BE2C (cell line): ENCODE results near the gene C5orf46.

Experiments
- DNase-seq: peaks from one replicate; pipeline ENCODE4 v3.0.0-alpha.2; 2020
- H3K27me3 ChIP-seq: fragments of 250-450 bp; sonication (Bioruptor Pico); 2 replicates; pipeline ENCODE4 v1.5.1; 2020; ENCODE audit warnings: mild to moderate bottlenecking
- H3K36me3 ChIP-seq: fragments of 250-450 bp; sonication (Bioruptor Pico); 2 replicates; pipeline ENCODE4 v1.5.1; 2020; ENCODE audit warnings: mild to moderate bottlenecking
- H3K4me1 ChIP-seq: fragments of 250-450 bp; sonication (Bioruptor Pico); 2 replicates; pipeline ENCODE4 v1.5.1; 2020
- H3K4me3 ChIP-seq: 2 replicates; pipeline ENCODE4 v1.5.1; 2011; ENCODE audit warnings: low read depth, low read length
- H3K9me3 ChIP-seq: fragments of 250-450 bp; sonication (Bioruptor Pico); 2 replicates; pipeline ENCODE4 v1.5.1; 2020
- TF ChIP-seq, protein P1 (sequence below): IDR thresholded peaks from 2 replicates; pipeline ENCODE4 v1.5.1; 2012; ENCODE audit warnings: mild to moderate bottlenecking, low read depth, low read length

The C5orf46 gene

DNA sequence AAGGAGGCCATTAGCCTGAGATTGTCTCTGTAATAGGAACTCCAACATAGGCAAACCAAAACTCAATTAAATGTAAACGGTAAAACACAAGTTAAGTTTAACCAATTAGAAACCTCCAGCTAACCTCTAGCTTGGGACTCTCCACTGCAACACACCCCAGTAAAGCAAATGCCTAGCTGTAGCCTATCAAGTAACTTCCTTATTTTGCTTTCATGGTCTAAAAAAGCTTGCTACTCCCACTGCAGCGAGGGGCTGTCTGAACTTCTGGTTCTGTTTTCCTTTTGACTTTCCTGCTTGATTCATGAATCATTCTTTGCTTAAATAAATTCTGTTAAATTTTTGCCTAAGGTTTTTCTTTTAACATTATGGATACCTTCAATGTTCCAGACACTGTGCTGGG lies 24.4 kb upstream of the C5orf46 start:
- Histone ChIP-seq H3K4me3 (no peak overlapping the region), H3K36me3 (no peaks in the 10 kb centered on the region), H3K4me1 (no peaks in the 10 kb centered on the region), H3K27me3 (peaks cover 22% of the 10 kb centered on the region), H3K9me3 (no peaks in the 10 kb centered on the region)
- TF ChIP-seq, protein P1, sequence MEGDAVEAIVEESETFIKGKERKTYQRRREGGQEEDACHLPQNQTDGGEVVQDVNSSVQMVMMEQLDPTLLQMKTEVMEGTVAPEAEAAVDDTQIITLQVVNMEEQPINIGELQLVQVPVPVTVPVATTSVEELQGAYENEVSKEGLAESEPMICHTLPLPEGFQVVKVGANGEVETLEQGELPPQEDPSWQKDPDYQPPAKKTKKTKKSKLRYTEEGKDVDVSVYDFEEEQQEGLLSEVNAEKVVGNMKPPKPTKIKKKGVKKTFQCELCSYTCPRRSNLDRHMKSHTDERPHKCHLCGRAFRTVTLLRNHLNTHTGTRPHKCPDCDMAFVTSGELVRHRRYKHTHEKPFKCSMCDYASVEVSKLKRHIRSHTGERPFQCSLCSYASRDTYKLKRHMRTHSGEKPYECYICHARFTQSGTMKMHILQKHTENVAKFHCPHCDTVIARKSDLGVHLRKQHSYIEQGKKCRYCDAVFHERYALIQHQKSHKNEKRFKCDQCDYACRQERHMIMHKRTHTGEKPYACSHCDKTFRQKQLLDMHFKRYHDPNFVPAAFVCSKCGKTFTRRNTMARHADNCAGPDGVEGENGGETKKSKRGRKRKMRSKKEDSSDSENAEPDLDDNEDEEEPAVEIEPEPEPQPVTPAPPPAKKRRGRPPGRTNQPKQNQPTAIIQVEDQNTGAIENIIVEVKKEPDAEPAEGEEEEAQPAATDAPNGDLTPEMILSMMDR = no peak
- DNase-seq = no peak

DNA sequence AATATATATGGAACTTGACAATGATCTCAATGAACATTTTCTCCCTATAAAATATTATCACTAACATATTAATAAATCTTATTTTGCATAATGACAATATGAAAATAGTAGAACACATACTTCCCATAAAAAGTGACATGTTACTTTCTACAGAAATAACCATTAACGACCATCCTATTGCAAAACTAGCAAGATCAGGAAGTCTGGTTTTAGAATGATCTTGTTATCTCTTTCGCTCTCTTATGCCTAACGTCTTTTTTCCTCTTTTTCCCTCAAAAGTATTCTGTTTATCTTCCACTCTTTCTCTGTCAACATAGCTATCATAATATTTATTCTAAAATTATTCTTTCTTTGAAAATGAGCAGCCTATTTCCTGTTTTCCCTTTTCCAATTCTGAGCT lies 21.6 kb upstream of the C5orf46 start:
- Histone ChIP-seq H3K27me3 (peaks cover 9% of the 10 kb centered on the region), H3K4me1 (no peaks in the 10 kb centered on the region), H3K36me3 (no peaks in the 10 kb centered on the region), H3K4me3 (no peak overlapping the region), H3K9me3 (no peaks in the 10 kb centered on the region)
- TF ChIP-seq, protein P1 = no peak
- no peak for DNase-seq

DNA sequence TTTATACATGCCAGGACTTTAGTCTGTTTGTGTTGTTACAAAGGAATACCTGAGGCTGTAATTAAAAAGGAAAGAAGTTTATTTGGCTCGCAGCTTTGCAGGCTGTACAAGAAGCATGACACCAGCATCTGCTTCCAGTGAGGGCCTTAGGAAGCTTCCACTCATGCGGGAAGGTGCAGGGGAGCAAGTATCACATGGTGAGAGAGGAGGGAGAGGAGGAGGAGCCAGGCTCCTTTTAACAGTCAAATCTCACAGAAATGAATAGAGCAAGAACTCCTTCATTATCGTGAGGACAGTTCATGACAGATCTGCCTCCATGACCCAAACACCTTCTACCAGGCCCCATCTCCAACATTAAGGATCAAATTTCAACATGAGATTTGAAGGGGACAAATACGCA lies 18.7 kb upstream of the C5orf46 start:
- H3K4me3 ChIP-seq = no peak overlapping the region
- peaks cover 9% of the 10 kb centered on the region for H3K27me3 ChIP-seq
- TF ChIP-seq, protein P1 = no peak
- no peak for DNase-seq
- no peaks in the 10 kb centered on the region for H3K9me3 ChIP-seq
- no peaks in the 10 kb centered on the region for H3K4me1 ChIP-seq
- no peaks in the 10 kb centered on the region for H3K36me3 ChIP-seq

DNA sequence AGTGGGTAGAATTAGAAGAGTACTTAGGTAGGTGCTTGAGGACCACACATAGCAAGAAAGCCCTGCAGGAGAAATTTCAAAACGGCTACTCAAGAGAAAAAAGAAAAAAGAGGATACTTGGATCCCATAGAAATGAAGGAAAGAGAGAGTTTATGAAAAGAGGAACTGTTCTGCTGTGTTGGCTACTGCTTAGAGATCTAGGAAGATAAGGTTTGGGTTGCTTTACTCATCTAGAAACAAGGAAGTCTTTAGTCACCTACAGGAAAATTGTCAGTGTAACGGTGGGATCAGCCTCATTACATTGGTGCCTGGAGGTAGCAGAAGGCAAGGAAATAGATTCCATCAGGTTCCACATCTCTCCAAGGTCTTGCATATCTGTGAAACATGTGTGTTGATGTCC lies 14.8 kb upstream of the C5orf46 start:
- Histone ChIP-seq H3K4me3 (no peak overlapping the region), H3K4me1 (no peaks in the 10 kb centered on the region), H3K27me3 (peaks cover 4% of the 10 kb centered on the region; the same call in 1 of the 2 replicates), H3K36me3 (no peaks in the 10 kb centered on the region), H3K9me3 (no peaks in the 10 kb centered on the region)
- TF ChIP-seq, protein P1 = no peak
- no peak for DNase-seq

DNA sequence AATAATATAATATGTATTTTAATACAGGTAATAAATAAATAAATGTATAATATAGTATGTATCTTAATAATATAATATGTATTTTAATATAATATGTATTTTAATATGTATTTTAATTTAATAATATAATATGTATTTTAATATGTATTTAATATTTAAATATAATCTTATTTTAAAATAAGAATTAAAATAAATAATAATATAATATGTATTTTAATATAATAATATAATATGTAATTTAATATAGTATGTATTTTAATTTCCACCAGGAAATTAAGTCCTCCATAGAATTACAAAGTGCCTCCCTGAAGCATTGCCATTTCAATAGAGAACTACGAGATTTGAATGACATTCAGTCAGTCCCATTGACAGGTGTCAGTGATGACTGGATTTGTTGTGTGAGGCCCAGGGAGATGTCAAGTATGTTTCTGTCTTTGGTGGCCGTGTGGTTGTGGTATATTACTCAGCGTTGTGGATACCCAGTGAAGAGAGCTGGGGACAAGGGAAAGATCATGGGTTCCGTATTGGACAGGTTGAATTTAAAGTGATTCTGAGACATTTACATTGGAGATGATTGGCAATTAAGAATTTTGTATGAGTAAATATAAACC lies 14.2 kb upstream of the C5orf46 start:
- H3K4me3 ChIP-seq = no peak overlapping the region
- no peak for DNase-seq
- no peaks in the 10 kb centered on the region for H3K9me3 ChIP-seq
- no peaks in the 10 kb centered on the region for H3K36me3 ChIP-seq
- TF ChIP-seq, protein P1 = no peak
- H3K27me3 ChIP-seq = peaks cover 5% of the 10 kb centered on the region; the same call in 1 of the 2 replicates
- no peaks in the 10 kb centered on the region for H3K4me1 ChIP-seq

DNA sequence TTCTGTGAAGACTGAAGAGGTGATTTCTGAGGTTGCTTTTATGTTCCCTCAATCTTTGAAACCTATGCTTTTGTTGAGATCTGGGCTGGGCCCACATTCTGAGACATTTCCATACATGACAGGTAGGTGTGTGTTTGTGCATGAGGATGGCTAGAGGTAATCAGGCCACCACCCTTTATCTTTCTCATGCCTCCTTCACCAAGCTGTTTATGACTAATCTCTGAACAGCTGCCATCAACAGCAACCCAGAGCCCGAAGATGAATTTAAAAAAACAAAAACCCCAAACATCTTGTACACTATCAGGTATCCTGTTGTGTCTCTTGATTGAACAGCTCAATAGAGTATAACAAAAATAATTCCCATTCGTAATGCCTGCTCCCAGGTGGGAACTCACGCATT lies 12.6 kb upstream of the C5orf46 start:
- peaks cover 7% of the 10 kb centered on the region; the same call in 1 of the 2 replicates for H3K27me3 ChIP-seq
- no peaks in the 10 kb centered on the region for H3K9me3 ChIP-seq
- TF ChIP-seq, protein P1 = no peak
- H3K36me3 ChIP-seq = no peaks in the 10 kb centered on the region
- DNase-seq = no peak
- no peaks in the 10 kb centered on the region for H3K4me1 ChIP-seq
- no peak overlapping the region for H3K4me3 ChIP-seq
